ENCODE results near the gene EPHB3.

The EPHB3 gene

DNA sequence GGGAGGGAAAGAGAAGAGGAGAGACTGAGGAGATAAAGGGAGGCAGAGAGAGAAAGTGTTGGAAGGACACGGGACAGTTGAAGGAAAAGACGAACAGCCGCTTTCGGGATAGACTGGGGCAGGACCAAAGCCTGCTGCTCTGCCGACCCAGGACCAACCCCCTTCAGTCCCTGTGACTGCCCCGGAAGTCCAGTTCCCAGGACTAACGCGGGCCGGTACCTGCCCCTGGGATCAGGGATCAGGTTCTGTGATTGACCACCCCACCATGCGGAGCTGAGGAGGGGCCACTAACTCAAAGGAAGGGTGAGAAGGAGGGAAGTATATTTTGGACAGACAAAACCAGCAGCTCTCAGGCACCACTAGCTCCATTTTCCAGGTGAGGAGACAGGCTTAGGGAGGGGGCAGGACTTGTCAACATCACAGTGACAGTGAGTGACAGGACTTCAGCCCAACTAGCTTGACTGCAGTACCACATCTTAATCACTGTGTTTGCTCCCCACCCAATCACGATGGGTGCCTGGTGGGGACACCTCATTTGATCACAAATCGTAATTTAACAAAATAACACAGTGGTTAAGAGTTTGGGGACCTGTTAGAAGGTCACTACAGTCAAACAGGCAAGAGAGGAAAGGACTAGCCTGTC, 9.8 kb upstream of the EPHB3 start:
- in situ Hi-C loops (cut with MboI; ENCODE audit: low pct_unique_long_range_greater_than_20kb, low sequenced_read_pairs, unreplicated experiment): no loop called here
- TF ChIP-seq, protein P1, sequence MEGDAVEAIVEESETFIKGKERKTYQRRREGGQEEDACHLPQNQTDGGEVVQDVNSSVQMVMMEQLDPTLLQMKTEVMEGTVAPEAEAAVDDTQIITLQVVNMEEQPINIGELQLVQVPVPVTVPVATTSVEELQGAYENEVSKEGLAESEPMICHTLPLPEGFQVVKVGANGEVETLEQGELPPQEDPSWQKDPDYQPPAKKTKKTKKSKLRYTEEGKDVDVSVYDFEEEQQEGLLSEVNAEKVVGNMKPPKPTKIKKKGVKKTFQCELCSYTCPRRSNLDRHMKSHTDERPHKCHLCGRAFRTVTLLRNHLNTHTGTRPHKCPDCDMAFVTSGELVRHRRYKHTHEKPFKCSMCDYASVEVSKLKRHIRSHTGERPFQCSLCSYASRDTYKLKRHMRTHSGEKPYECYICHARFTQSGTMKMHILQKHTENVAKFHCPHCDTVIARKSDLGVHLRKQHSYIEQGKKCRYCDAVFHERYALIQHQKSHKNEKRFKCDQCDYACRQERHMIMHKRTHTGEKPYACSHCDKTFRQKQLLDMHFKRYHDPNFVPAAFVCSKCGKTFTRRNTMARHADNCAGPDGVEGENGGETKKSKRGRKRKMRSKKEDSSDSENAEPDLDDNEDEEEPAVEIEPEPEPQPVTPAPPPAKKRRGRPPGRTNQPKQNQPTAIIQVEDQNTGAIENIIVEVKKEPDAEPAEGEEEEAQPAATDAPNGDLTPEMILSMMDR (IDR thresholded peaks at IDR 0.05; ENCODE audit: extremely low read depth, insufficient read depth, missing control alignments): no peak
- no peak for DNase-seq (ENCODE audit: low spot score)

DNA sequence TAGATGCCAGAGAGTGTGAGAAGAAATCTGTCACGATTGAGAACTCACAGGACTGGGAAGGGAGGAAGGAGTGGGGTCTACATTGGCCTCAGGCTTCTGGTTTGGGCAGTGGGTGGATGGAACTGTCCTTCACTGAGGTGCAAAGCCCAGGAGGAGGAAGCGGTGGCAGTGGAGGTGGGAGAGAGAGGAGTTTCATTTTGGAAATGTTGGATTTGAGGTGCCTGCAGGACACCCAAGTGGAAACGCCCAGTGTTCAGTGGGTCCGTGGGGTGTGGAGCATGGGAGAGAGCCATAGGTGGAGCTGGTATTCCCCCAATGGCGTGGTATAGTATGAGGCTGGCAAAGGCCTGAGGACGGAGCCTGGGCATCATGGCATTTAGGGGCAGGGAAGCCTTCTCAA, 9.3 kb upstream of the EPHB3 start:
- in situ Hi-C loops (cut with MboI; ENCODE audit: low pct_unique_long_range_greater_than_20kb, low sequenced_read_pairs, unreplicated experiment): no loop called here
- no peak for DNase-seq (ENCODE audit: low spot score)
- TF ChIP-seq, protein P1 (IDR thresholded peaks at IDR 0.05; ENCODE audit: extremely low read depth, insufficient read depth, missing control alignments): no peak

DNA sequence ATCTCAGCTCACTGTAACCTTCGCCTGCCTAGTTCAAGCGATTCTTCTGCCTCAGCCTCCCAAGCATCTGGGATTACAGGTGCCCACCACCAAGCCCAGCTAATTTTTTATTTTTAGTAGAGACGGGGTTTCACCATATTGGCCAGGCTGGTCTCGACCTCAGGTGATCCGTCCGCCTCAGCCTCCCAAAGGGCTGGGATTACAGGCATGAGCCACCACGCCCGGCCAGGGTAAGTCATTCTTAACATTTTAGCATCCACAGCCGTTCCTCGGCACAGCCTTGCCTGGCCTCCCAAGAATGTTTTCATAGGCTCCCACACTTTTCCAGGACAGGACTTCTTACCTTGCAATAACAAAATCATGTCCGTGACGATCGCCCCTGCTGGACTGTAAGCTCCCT, 8.7 kb upstream of the EPHB3 start:
- TF ChIP-seq, protein P1 (IDR thresholded peaks at IDR 0.05; ENCODE audit: extremely low read depth, insufficient read depth, missing control alignments): no peak
- no peak for DNase-seq (ENCODE audit: low spot score)
- in situ Hi-C loops (cut with MboI; ENCODE audit: low pct_unique_long_range_greater_than_20kb, low sequenced_read_pairs, unreplicated experiment): no loop called here

DNA sequence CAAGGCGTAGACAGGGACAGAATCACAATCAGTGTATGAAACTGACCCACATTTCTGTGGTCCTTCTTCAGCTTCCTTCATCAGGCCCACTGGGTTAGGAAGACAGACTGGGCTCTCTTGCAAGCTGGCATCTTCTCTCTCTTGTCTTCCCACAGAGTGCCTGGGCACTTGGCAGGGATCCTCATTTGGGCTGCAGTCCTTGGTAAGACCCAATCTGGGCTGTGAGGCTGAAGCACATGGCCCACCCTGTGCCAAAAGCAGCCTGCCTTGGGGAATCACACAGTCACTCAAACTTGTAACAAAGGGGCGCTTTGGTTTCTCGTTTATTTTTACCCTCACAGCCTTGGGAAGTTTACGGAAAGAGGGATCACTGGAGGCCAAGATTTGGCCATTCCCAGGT, 8.2 kb upstream of the EPHB3 start:
- DNase-seq (ENCODE audit: low spot score): no peak
- TF ChIP-seq, protein P1 (IDR thresholded peaks at IDR 0.05; ENCODE audit: extremely low read depth, insufficient read depth, missing control alignments): no peak
- in situ Hi-C loops (cut with MboI; ENCODE audit: low pct_unique_long_range_greater_than_20kb, low sequenced_read_pairs, unreplicated experiment): no loop called here

DNA sequence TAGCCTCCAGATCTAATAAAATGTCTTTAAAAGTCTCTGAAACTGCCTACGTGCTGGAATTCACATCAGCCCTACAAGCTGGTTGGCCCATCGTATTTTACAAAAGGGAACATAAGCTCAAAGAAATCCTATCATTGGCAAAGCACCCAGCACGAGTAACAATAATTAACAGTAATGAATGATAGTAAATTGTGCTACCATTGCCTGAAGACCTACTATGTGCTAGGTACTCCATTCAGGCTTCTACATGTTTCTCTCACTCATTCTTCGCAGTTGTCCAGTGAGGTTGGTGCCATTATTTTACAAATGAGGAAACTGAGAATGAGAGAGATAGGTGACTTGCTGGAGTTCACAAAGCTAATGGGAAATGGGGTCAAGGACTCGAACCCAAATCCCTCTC, 7.1 kb upstream of the EPHB3 start:
- TF ChIP-seq, protein P1 (IDR thresholded peaks at IDR 0.05; ENCODE audit: extremely low read depth, insufficient read depth, missing control alignments): no peak
- in situ Hi-C loops (cut with MboI; ENCODE audit: low pct_unique_long_range_greater_than_20kb, low sequenced_read_pairs, unreplicated experiment): no loop called here
- no peak for DNase-seq (ENCODE audit: low spot score)

DNA sequence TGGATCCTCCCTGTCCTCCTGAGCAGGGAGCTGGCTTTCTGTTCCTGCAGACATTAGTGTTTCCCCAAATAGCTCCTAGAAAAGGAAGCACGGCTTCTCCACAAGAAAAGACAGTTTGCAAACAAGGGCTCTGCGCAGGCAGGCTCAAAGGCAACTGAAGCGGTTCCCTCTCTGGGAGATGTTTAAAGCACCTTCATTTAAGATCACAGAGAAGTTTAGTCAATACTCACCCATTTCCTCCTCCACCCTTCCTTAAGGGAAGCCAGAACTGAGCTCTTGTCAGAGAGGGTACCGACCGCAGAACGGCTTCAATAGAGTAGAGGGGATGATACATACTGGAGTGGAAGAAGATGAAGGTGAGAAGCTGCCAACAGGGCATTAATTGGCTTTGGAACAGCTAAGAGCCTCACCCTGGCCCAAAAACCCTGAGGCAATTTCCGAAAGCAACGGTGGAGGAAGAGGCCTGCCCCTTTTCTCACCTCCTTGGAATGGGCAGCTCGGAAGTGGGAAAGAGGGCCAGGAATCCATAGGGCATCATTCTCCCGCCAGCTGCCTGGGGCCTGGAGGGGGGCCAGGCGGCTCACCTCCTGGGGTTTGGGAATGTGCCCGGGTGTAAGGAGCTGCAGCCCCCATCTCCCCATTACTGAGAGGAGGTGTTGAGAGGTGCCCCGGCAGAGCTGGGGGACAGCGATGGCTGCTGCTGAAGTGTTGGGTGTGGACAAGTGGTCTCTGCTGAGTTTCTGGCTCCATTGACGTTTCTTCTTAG, 4.8 kb upstream of the EPHB3 start:
- in situ Hi-C loops (cut with MboI; ENCODE audit: low pct_unique_long_range_greater_than_20kb, low sequenced_read_pairs, unreplicated experiment): no loop called here
- TF ChIP-seq, protein P1 (IDR thresholded peaks at IDR 0.05; ENCODE audit: extremely low read depth, insufficient read depth, missing control alignments): no peak
- no peak for DNase-seq (ENCODE audit: low spot score)
